Endothelial cell of umbilical vein (primary cell): ENCODE measurements around the gene MYO9B. TPM values are rescaled to one million over a fixed set of nuclear protein-coding genes. Genes with fewer than 3 reads are reported as not detected.

Source experiments
- BruUV-seq: library from RNA; stranded (reverse); fragments of 400-500 nt; replicated peaks from 2 replicates; lab custom pipeline; 2021; lab: Mats Ljungman, UMichigan
- CTCF ChIA-PET: fragments of 300-600, 350-600 bp; sonication (Branson Sonifier 250); formaldehyde crosslinking; loops from one replicate; lab custom pipeline; 2021; ENCODE audit warnings: antibody characterized with exemption, inconsistent platforms; lab: Charles Lee
- POLR2A ChIA-PET: fragments of 300-600, 350-600 bp; sonication (Branson Sonifier 250); formaldehyde crosslinking; loops from one replicate; lab custom pipeline; 2021; ENCODE audit warnings: antibody characterized with exemption, inconsistent platforms; lab: Charles Lee
- DNase-seq: peaks from one replicate; pipeline ENCODE4 v3.0.0-alpha.2; 2011; ENCODE audit warnings: low read depth, low spot score
- FAIRE-seq: peaks from 2 replicates; lab custom pipeline; 2011; peaks lifted over from hg19 to GRCh38; lab: Jason Lieb, UNC
- H2AFZ ChIP-seq: 2 replicates; pipeline ENCODE4 v1.6.0; 2012; ENCODE audit warnings: low read depth, low read length, control low read depth, inconsistent platforms
- H3K27ac ChIP-seq: 2 replicates; pipeline ENCODE4 v1.5.1; 2011; ENCODE audit warnings: low read depth, mild to moderate bottlenecking, control low read depth, low read length, moderate library complexity; ENCODE audit not compliant: insufficient read depth
- H3K27me3 ChIP-seq, 2 experiments: 2 replicates each; pipeline versions ENCODE4 v1.6.0 to v1.6.1; 2011; ENCODE audit warnings: low read length in 2 of 2, mixed read lengths in 1 of 2; ENCODE audit not compliant: control insufficient read depth in 2 of 2, insufficient read depth in 2 of 2
- H3K36me3 ChIP-seq, 2 experiments: 2 replicates in 1 of 2; 3 replicates in 1 of 2; pipeline ENCODE4 v1.5.1; 2011; ENCODE audit warnings: low read length in 2 of 2, mild to moderate bottlenecking in 1 of 2, moderate library complexity in 1 of 2; ENCODE audit not compliant: control insufficient read depth in 2 of 2, insufficient read depth in 2 of 2; ENCODE audit errors: extremely low read depth in 1 of 2
- H3K4me1 ChIP-seq: 3 replicates; pipeline ENCODE4 v1.5.1; 2011; ENCODE audit warnings: mild to moderate bottlenecking, low read length; ENCODE audit not compliant: control insufficient read depth, insufficient read depth; ENCODE audit errors: extremely low read depth
- H3K4me2 ChIP-seq: 2 replicates; pipeline ENCODE4 v1.6.1; 2011; ENCODE audit warnings: low read length, control low read depth, mixed read lengths; ENCODE audit not compliant: insufficient read depth
- H3K4me3 ChIP-seq, 3 experiments: fragments of 200-600 bp in 1 of 3; sonication (generic), shearing (Covaris generic) in 1 of 3; replicated peaks in 1 of 3; 2 replicates each; pipeline ENCODE4 v1.5.1; 2011 to 2016; ENCODE audit warnings: control low read depth in 3 of 3, low read length in 3 of 3, mild to moderate bottlenecking in 2 of 3, inconsistent platforms in 1 of 3, low read depth in 1 of 3, moderate library complexity in 1 of 3; ENCODE audit not compliant: insufficient read depth in 1 of 3
- H3K79me2 ChIP-seq: 2 replicates; pipeline ENCODE4 v1.6.0; 2012; ENCODE audit warnings: low read length, inconsistent platforms; ENCODE audit not compliant: control insufficient read depth, insufficient read depth
- H3K9ac ChIP-seq: replicated peaks from 2 replicates; pipeline ENCODE3; 2011; ENCODE audit warnings: low read length, control low read depth; ENCODE audit not compliant: insufficient read depth; ENCODE audit errors: extremely low read depth
- H3K9me1 ChIP-seq: replicated peaks from 3 replicates; pipeline ENCODE4 v1.6.0; 2011; ENCODE audit warnings: mild to moderate bottlenecking, low read length; ENCODE audit not compliant: control insufficient read depth, insufficient read depth; ENCODE audit errors: extremely low read depth
- H3K9me3 ChIP-seq: replicated peaks from 2 replicates; pipeline ENCODE4 v1.5.1; 2012; ENCODE audit warnings: low read length, inconsistent platforms; ENCODE audit not compliant: control insufficient read depth, insufficient read depth
- H4K20me1 ChIP-seq: replicated peaks from 2 replicates; pipeline ENCODE3; 2011; ENCODE audit warnings: mild to moderate bottlenecking, low read length; ENCODE audit not compliant: control insufficient read depth, insufficient read depth; ENCODE audit errors: extremely low read depth
- EZH2 ChIP-seq: IDR thresholded peaks from 2 replicates; pipeline ENCODE4 v1.6.1; 2012; ENCODE audit warnings: borderline replicate concordance, low read depth, mild to moderate bottlenecking, moderate library complexity, low read length, inconsistent platforms; ENCODE audit not compliant: severe bottlenecking
- FOS ChIP-seq: IDR thresholded peaks from 2 replicates; pipeline ENCODE4 v1.6.1; 2011; ENCODE audit warnings: mild to moderate bottlenecking, low read length, moderate library complexity, borderline replicate concordance; ENCODE audit not compliant: insufficient read depth
- GATA2 ChIP-seq: IDR thresholded peaks from 2 replicates; pipeline ENCODE4 v1.7.0; 2011; ENCODE audit warnings: low read depth, mild to moderate bottlenecking, moderate library complexity, mixed read lengths, low read length; ENCODE audit not compliant: insufficient read length, insufficient read depth
- JUN ChIP-seq: IDR thresholded peaks from 2 replicates; pipeline ENCODE4 v1.6.1; 2011; ENCODE audit warnings: borderline replicate concordance, low read depth; ENCODE audit not compliant: insufficient read length, insufficient read depth
- MYC ChIP-seq: IDR thresholded peaks from one replicate; pipeline ENCODE4 v1.6.1; 2011; ENCODE audit warnings: mild to moderate bottlenecking, low read depth, low read length
- POLR2A ChIP-seq: IDR thresholded peaks from 2 replicates; pipeline ENCODE4 v1.6.1; 2012; ENCODE audit warnings: low read depth, mild to moderate bottlenecking, control low read depth, low read length
- POLR2AphosphoS5 ChIP-seq: IDR thresholded peaks from 2 replicates; pipeline ENCODE4 v1.6.1; 2012; ENCODE audit warnings: low read depth, mild to moderate bottlenecking, control low read depth, low read length, moderate library complexity; ENCODE audit not compliant: insufficient read depth
- dilution Hi-C: fragments of 300-500 bp; cut with MboI; formaldehyde crosslinking; loops from one replicate; pipeline ENCODE4 v1.15.0; 2019; ENCODE audit warnings: low sequenced_read_pairs; ENCODE audit not compliant: extremely low pct_ligation_motif_present
- intact Hi-C: fragments of 100-400 bp; cut with micrococcal nuclease; formaldehyde crosslinking; loops from one replicate; pipeline ENCODE4 v1.10.0; 2022
- polyA plus RNA-seq, 4 experiments: library from polyadenylated mRNA; depleted of rRNA in 3 of 4; stranded (reverse) in 3 of 4; unstranded in 1 of 4; fragments of >200 nt; gene quantifications; 2 replicates each; pipeline versions ENCODE4 v1.2.1 to v1.2.3, GENCODE V29; 2011 to 2012; ENCODE audit warnings: missing spikeins in 1 of 4
- total RNA-seq: library from RNA; stranded (reverse); gene quantifications from 2 replicates; pipeline ENCODE4 v1.2.3, GENCODE V29; 2021
- TF ChIP-seq, protein P1 (sequence below): IDR thresholded peaks from 2 replicates; pipeline ENCODE4 v1.6.1; 2011; ENCODE audit not compliant: insufficient read depth, insufficient read length
- TF ChIP-seq, protein P2 (sequence below), 2 donors: IDR thresholded peaks; 1 replicate in 1 of 2; 2 replicates in 1 of 2; pipeline ENCODE4 v1.5.1; 2011; ENCODE audit warnings: low read length in 2 of 2, mild to moderate bottlenecking in 2 of 2, moderate library complexity in 2 of 2, control low read depth in 1 of 2, inconsistent platforms in 1 of 2, low read depth in 1 of 2; ENCODE audit not compliant: insufficient read depth in 1 of 2; ENCODE audit errors: extremely low read depth in 1 of 2

The MYO9B gene
- total and polyA plus RNA-seq, 2 donors (not counting 3 experiments of a cell fraction or from before 2014, with no cell fraction given): 64.4 to 119 TPM

DNA sequence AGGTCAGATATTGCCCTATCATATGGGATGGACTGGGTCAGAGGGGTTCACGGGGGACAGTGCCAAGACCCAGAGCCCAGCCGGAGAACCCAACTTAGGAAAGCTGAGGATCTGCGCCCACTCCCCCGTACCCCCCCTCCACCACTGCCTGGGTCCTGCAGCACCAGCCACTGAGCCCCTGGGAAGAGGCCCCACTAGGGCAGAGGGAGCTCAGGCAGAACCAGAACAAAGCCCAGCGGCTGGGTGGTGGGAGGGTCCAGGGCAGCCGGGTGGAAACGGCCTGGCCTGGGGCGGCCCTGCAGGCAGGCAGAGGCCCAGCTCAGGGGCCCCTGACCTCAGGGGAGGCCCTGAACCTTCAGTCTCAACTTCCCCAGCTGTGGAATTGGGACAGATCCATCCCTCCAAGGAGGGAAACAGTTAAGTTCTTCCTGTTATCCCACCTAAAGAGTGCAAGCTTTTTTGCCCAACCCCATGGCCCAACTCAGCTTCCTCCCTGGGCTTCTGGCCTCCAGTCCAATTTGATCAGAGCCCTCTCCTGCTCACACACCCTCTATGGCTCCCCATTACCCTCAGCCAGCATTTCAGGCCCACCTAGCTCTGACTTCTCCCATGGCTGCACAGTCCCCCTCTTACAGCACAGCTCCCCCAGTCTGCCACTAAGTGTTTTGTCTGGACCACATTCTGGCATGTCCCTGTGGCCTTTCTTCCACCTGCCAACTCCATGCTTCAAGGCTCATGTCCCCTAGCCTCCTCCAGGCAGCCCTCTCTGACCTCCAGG is 167.0 kb downstream of the MYO9B start:
- ChIA-PET POLR2A (no interaction called here), CTCF (interaction anchor here (0.9 to 1.7 kb wide), 4 partner anchors 16 to 37 kb away, joined by 3 to 8 read pairs (median 4); partner anchors contain the start of gene OCEL1)
- Histone ChIP-seq H3K79me2 (peaks cover 27% of the 10 kb centered on the region), H4K20me1 (no peaks in the 10 kb centered on the region), H3K9ac (no peak overlapping the region), H2AFZ (no peak overlapping the region), H3K4me3 (no peak overlapping the region), H3K27ac (no peak overlapping the region), H3K27me3 (no peaks in the 10 kb centered on the region), H3K9me1 (no peaks in the 10 kb centered on the region), H3K4me2 (no peak overlapping the region), H3K4me1 (peaks cover 20% of the 10 kb centered on the region), H3K36me3 (peaks cover 0 to 4% of the 10 kb centered on the region in 2 experiments), H3K9me3 (no peaks in the 10 kb centered on the region)
- intact Hi-C loops: no loop called here
- DNase-seq (no peak), FAIRE-seq (no peak)
- TF ChIP-seq POLR2AphosphoS5 (no peak), GATA2 (no peak), POLR2A (no peak), EZH2 (no peak), MYC (no peak), JUN (no peak), FOS (no peak)
- TF ChIP-seq, protein P1, sequence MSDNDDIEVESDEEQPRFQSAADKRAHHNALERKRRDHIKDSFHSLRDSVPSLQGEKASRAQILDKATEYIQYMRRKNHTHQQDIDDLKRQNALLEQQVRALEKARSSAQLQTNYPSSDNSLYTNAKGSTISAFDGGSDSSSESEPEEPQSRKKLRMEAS: no peak
- TF ChIP-seq, protein P2, sequence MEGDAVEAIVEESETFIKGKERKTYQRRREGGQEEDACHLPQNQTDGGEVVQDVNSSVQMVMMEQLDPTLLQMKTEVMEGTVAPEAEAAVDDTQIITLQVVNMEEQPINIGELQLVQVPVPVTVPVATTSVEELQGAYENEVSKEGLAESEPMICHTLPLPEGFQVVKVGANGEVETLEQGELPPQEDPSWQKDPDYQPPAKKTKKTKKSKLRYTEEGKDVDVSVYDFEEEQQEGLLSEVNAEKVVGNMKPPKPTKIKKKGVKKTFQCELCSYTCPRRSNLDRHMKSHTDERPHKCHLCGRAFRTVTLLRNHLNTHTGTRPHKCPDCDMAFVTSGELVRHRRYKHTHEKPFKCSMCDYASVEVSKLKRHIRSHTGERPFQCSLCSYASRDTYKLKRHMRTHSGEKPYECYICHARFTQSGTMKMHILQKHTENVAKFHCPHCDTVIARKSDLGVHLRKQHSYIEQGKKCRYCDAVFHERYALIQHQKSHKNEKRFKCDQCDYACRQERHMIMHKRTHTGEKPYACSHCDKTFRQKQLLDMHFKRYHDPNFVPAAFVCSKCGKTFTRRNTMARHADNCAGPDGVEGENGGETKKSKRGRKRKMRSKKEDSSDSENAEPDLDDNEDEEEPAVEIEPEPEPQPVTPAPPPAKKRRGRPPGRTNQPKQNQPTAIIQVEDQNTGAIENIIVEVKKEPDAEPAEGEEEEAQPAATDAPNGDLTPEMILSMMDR (IDR thresholded peaks at IDR 0.05; ENCODE audit: extremely low read depth in 1 of 2, insufficient read depth in 1 of 2, low read depth in 1 of 2, low read length in 2 of 2): no peak
- BruUV-seq: no TSS peak
- dilution Hi-C loops: no loop called here
